Retinal pigment epithelial cell (primary cell): ENCODE data around the gene HECTD1.

Experiments
- DNase-seq: peaks from one replicate; pipeline ENCODE4 v3.0.0-alpha.2; 2010; ENCODE audit warnings: low read depth
- H3K4me3 ChIP-seq: 2 replicates; pipeline ENCODE4 v1.5.1; 2011; ENCODE audit warnings: mild to moderate bottlenecking, low read length, control low read depth, moderate library complexity
- CTCF ChIP-seq: conservative IDR thresholded peaks from 2 replicates; pipeline ENCODE4 v1.5.1; 2011; ENCODE audit warnings: low read depth, low read length, control low read depth, inconsistent platforms

The HECTD1 gene

GRCh38 chr14:31138301-31138700, 69.3 kb downstream of the HECTD1 start:
- no peak overlapping the region for H3K4me3 ChIP-seq
- DNase-seq: no peak
- no peak for TF ChIP-seq CTCF

GRCh38 chr14:31137214-31137889, 70.2 kb downstream of the HECTD1 start:
- no peak for TF ChIP-seq CTCF
- no peak for DNase-seq
- no peak overlapping the region for H3K4me3 ChIP-seq

DNA sequence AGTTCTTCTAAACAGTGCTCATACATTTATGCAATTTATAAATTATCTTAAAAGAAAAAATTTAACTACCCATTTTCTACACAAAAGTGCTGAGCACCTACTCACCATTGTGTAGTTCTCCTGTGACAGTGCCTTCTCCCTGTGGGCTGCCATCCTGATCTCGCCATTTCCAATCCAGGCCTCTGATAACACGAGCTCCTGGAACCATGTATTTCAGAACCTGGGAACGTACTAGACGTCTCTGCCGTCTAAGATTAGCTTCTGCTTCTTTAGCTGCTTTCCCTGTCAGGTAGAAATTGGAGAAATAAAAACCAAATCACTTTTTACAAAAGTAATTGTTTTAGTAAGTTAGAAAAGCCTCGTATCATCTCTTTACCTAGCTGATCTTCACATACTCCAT, 74.5 kb downstream of the HECTD1 start:
- TF ChIP-seq CTCF: no peak
- DNase-seq: no peak
- H3K4me3 ChIP-seq: no peak overlapping the region

- DNase-seq: no peak
- no peak overlapping the region for H3K4me3 ChIP-seq
- no peak for TF ChIP-seq CTCF
These were observed 78.7 kb downstream of the HECTD1 start for GRCh38 chr14:31128601-31129526.

- DNase-seq: no peak
These were observed 79.9 kb downstream of the HECTD1 start for GRCh38 chr14:31127690-31128089.

DNA sequence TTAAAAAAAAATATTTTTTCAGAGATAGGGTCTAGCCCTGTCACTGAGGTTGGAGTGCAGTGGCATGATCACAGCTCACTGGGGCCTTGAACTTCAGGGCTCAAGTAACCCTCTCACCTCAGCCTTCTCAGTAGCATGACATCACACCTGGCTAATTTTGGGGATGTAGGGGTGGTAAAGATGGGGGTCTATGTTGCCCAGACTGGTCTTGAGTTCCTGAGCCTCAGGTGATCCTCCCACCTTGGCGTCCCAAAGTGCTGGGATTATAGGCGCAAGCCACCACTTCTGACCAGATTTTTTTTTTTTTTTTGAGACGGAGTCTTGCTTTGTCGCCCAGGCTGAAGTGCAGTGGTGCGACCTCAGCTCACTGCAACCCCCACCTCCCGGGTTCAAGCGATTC, 80.9 kb downstream of the HECTD1 start:
- H3K4me3 ChIP-seq: no peak overlapping the region
- no peak for TF ChIP-seq CTCF
- no peak for DNase-seq

More at GRCh38 chr14:31127690-31128089, 79.9 kb downstream of the HECTD1 start:
- TF ChIP-seq CTCF: no peak
- no peak overlapping the region for H3K4me3 ChIP-seq
